ENCODE measurements around the gene TMEM81.

GRCh38 chr1:205058853-205059252 is 25.4 kb downstream of the TMEM81 start:
- TF ChIP-seq, protein P1, sequence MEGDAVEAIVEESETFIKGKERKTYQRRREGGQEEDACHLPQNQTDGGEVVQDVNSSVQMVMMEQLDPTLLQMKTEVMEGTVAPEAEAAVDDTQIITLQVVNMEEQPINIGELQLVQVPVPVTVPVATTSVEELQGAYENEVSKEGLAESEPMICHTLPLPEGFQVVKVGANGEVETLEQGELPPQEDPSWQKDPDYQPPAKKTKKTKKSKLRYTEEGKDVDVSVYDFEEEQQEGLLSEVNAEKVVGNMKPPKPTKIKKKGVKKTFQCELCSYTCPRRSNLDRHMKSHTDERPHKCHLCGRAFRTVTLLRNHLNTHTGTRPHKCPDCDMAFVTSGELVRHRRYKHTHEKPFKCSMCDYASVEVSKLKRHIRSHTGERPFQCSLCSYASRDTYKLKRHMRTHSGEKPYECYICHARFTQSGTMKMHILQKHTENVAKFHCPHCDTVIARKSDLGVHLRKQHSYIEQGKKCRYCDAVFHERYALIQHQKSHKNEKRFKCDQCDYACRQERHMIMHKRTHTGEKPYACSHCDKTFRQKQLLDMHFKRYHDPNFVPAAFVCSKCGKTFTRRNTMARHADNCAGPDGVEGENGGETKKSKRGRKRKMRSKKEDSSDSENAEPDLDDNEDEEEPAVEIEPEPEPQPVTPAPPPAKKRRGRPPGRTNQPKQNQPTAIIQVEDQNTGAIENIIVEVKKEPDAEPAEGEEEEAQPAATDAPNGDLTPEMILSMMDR (conservative IDR thresholded peaks at IDR 0.05): no peak
- TF ChIP-seq EZH2 (IDR thresholded peaks at IDR 0.05; ENCODE audit: low read depth): no peak

Data from PC-9 (cell line).